HG02973 (cell line): ENCODE measurements around the gene COX6B2.
"Not testable (repeated sequence)": the region's sequence is repeated elsewhere in the genome, so short reads cannot be mapped to it uniquely, and the experiment has no call there.

Source experiments
- ATAC-seq: cut with Tn5 transposase; IDR thresholded peaks from one replicate; pipeline ENCODE4 v1.9.1; 2021; ENCODE audit warnings: moderate library complexity; ENCODE audit not compliant: unreplicated experiment

Gene COX6B2

GRCh38 chr19:55354698-55355212 is at the start of gene COX6B2:
COX6B2 (minus strand) TSS chr19:55354719; CDS start chr19:55354521, 198 bp downstream.
- no peak for ATAC-seq

- ATAC-seq, result no peak
Observed at GRCh38 chr19:55402509-55402908, 48.0 kb upstream of the COX6B2 start.

- ATAC-seq, result not testable (repeated sequence)
Observed at GRCh38 chr19:55401390-55401789, 46.9 kb upstream of the COX6B2 start.

GRCh38 chr19:55400281-55401087 is 46.0 kb upstream of the COX6B2 start:
- ATAC-seq, result no peak

GRCh38 chr19:55398200-55398925 is 43.8 kb upstream of the COX6B2 start:
- no peak for ATAC-seq

- no peak for ATAC-seq
Observed at GRCh38 chr19:55392820-55393761, 38.6 kb upstream of the COX6B2 start.

- no peak for ATAC-seq
Observed at GRCh38 chr19:55391702-55392615, 37.4 kb upstream of the COX6B2 start.

GRCh38 chr19:55391191-55391670 is 36.7 kb upstream of the COX6B2 start:
- no peak for ATAC-seq

- ATAC-seq, result no peak
Observed at GRCh38 chr19:55390461-55390880, 36.0 kb upstream of the COX6B2 start.

- no peak for ATAC-seq
Observed at GRCh38 chr19:55389386-55390317, 35.1 kb upstream of the COX6B2 start.

GRCh38 chr19:55387736-55388497 is 33.4 kb upstream of the COX6B2 start:
- ATAC-seq, result no peak

GRCh38 chr19:55386493-55386971 is 32.0 kb upstream of the COX6B2 start:
- no peak for ATAC-seq

GRCh38 chr19:55385724-55386492 is 31.4 kb upstream of the COX6B2 start, which contains the start of gene RPL28:
RPL28 (plus strand) TSS chr19:55385932; CDS start chr19:55386358, 426 bp downstream.
- peak; percentile 61 for ATAC-seq

- ATAC-seq, result peak; percentile 46
Observed at GRCh38 chr19:55384920-55385723, 30.6 kb upstream of the COX6B2 start.

GRCh38 chr19:55384131-55384919 is 29.8 kb upstream of the COX6B2 start, which contains the start of gene TMEM238:
TMEM238 (minus strand) TSS chr19:55384292; CDS start chr19:55384259, 33 bp downstream.
- ATAC-seq, result no peak
